Caco-2 (cell line): ENCODE data around the gene LRRC36. TPM values are rescaled to one million over a fixed set of nuclear protein-coding genes. Genes with fewer than 3 reads are reported as not detected.
A peak's percentile ranks its signal among the peaks of the same experiment; 100 is the strongest.

Source experiments
- Bru-seq: library from RNA; stranded (reverse); fragments of 400-500 nt; gene quantifications from one replicate; lab custom pipeline; 2021; lab: Mats Ljungman, UMichigan
- BruChase-seq, 2 experiments: library from RNA; stranded (reverse); fragments of 400-500 nt; gene quantifications; one replicate each; lab custom pipeline; 2021; lab: Mats Ljungman, UMichigan
- BruUV-seq: library from RNA; stranded (reverse); fragments of 400-500 nt; replicated peaks from 2 replicates; lab custom pipeline; 2021; lab: Mats Ljungman, UMichigan
- CTCF ChIA-PET: fragments of 300-600 bp; sonication (Branson Sonifier 250); formaldehyde crosslinking; loops from one replicate; lab custom pipeline; 2022; ENCODE audit warnings: antibody characterized with exemption; lab: Charles Lee
- POLR2A ChIA-PET: fragments of 300-600 bp; sonication (Branson Sonifier 250); formaldehyde crosslinking; loops from one replicate; lab custom pipeline; 2022; ENCODE audit warnings: antibody characterized with exemption; lab: Charles Lee
- DNase-seq, 2 experiments: peaks; one replicate each; pipeline versions ENCODE4 v3.0.0 to v3.0.0-alpha.2; 2020 to 2022
- H3K27me3 ChIP-seq: replicated peaks from 2 replicates; pipeline ENCODE4 v1.6.0; 2011; ENCODE audit warnings: low read length; ENCODE audit not compliant: control insufficient read depth, insufficient read depth
- H3K36me3 ChIP-seq: 2 replicates; pipeline ENCODE4 v1.5.1; 2011; ENCODE audit warnings: low read length; ENCODE audit not compliant: control insufficient read depth, insufficient read depth
- H3K4me1 ChIP-seq: fragments of 250-450 bp; sonication (Bioruptor Pico); 2 replicates; pipeline ENCODE4 v1.5.1; 2020; ENCODE audit warnings: mild to moderate bottlenecking
- H3K4me3 ChIP-seq: 2 replicates; pipeline ENCODE4 v1.5.1; 2011; ENCODE audit warnings: low read depth, mild to moderate bottlenecking, control low read depth, low read length
- H3K9me3 ChIP-seq: fragments of 250-450 bp; sonication (Bioruptor Pico); 2 replicates; pipeline ENCODE4 v1.5.1; 2020; ENCODE audit warnings: mild to moderate bottlenecking, moderate library complexity
- H3K27ac Mint-ChIP-seq: one replicate; pipeline ENCODE4 v1.8.0; 2022; ENCODE audit warnings: mixed read lengths; ENCODE audit not compliant: unreplicated experiment
- H3K27me3 Mint-ChIP-seq: one replicate; pipeline ENCODE4 v1.8.0; 2022; ENCODE audit warnings: mixed read lengths; ENCODE audit not compliant: insufficient read depth, unreplicated experiment
- H3K36me3 Mint-ChIP-seq: one replicate; pipeline ENCODE4 v1.8.0; 2022; ENCODE audit warnings: mild to moderate bottlenecking, mixed read lengths; ENCODE audit not compliant: insufficient read depth, unreplicated experiment
- H3K4me1 Mint-ChIP-seq: one replicate; pipeline ENCODE4 v1.8.0; 2022; ENCODE audit warnings: low read depth, mixed read lengths; ENCODE audit not compliant: unreplicated experiment
- H3K4me3 Mint-ChIP-seq: one replicate; pipeline ENCODE4 v1.8.0; 2022; ENCODE audit warnings: mild to moderate bottlenecking, moderate library complexity, mixed read lengths; ENCODE audit not compliant: unreplicated experiment
- H3K9me3 Mint-ChIP-seq: one replicate; pipeline ENCODE4 v1.8.0; 2022; ENCODE audit warnings: mixed read lengths; ENCODE audit not compliant: unreplicated experiment
- CTCF ChIP-seq, 2 experiments: fragments of 200-600 bp in 1 of 2; IDR thresholded peaks; 1 replicate in 1 of 2; 2 replicates in 1 of 2; pipeline versions ENCODE4 v1.5.1 to v1.8.0; 2011 to 2022; ENCODE audit warnings: antibody characterized with exemption in 1 of 2, control low read depth in 1 of 2, inconsistent platforms in 1 of 2, low read depth in 1 of 2, low read length in 1 of 2, mild to moderate bottlenecking in 1 of 2, moderate library complexity in 1 of 2; ENCODE audit not compliant: insufficient read depth in 1 of 2, severe bottlenecking in 1 of 2, unreplicated experiment in 1 of 2
- intact Hi-C: fragments of 100-400 bp; cut with micrococcal nuclease; formaldehyde crosslinking; loops from one replicate; pipeline ENCODE4 v1.10.0; 2022; ENCODE audit not compliant: unreplicated experiment
- long read RNA-seq: library from polyadenylated mRNA; stranded (forward); transcript quantifications from one replicate; pipeline ENCODE4 v2.0.0, GENCODE V29; 2022
- total RNA-seq: library from RNA; stranded (reverse); gene quantifications from 2 replicates; pipeline ENCODE4 v1.2.3, GENCODE V29; 2022

The LRRC36 gene
- 0.79 TPM in 1 of 2 replicates, not detected in the other for total RNA-seq
- percentile 19 among the genes with signal in this experiment for Bru-seq, nascent RNA
- BruChase-seq, experiment 1, labeled RNA remaining after a 2-hour chase = percentile 20 among the genes with signal in this experiment
- BruChase-seq, experiment 2, labeled RNA remaining after a 6-hour chase = percentile 19 among the genes with signal in this experiment
- long read RNA-seq = 0 reads

GRCh38 chr16:67326472-67327309 is at the start of gene LRRC36, which contains the start of gene KCTD19:
LRRC36 (plus strand) TSS chr16:67326815; CDS start chr16:67326863, 48 bp downstream.
KCTD19 (minus strand) TSS chr16:67326741; CDS start chr16:67326707, 34 bp downstream.
- POLR2A ChIA-PET = no interaction called here
- intact Hi-C loops = no loop called here
- Mint-ChIP-seq H3K4me3 (peak within 1 kb of the TSS; percentile 60), H3K36me3 (peaks cover 5% of the 10 kb centered on the region), H3K4me1 (peaks cover 13% of the 10 kb centered on the region), H3K27me3 (peaks cover 5% of the 10 kb centered on the region), H3K9me3 (peaks cover 10% of the 10 kb centered on the region), H3K27ac (no peak within 1 kb of the TSS)
- Histone ChIP-seq H3K9me3 (no peaks in the 10 kb centered on the region), H3K4me3 (peak within 1 kb of the TSS; percentile 35), H3K36me3 (no peaks in the 10 kb centered on the region), H3K27me3 (no peaks in the 10 kb centered on the region), H3K4me1 (peaks cover 22% of the 10 kb centered on the region)
- peak in 1 of 2 experiments; percentile 27 for TF ChIP-seq CTCF (IDR thresholded peaks at IDR 0.05; ENCODE audit: insufficient read depth in 1 of 2, low read depth in 1 of 2, low read length in 1 of 2, severe bottlenecking in 1 of 2, unreplicated experiment in 1 of 2)
- CTCF ChIA-PET = interaction anchor here (0.6 to 1.6 kb wide), 5 partner anchors 9 to 109 kb away, joined by 3 to 4 read pairs (median 3); no protein-coding TSS in a partner anchor
- BruUV-seq = no TSS peak
- DNase-seq = peak; percentile 62 to 72

GRCh38 chr16:67277294-67277998 is 49.2 kb upstream of the LRRC36 start:
- H3K4me3 Mint-ChIP-seq = peak overlapping the region; percentile 84
- Histone ChIP-seq H3K4me3 (no peak overlapping the region), H3K4me1 (peaks cover 20% of the 10 kb centered on the region), H3K36me3 (peaks cover 2% of the 10 kb centered on the region; the same call in 1 of the 2 replicates), H3K9me3 (no peaks in the 10 kb centered on the region), H3K27me3 (no peaks in the 10 kb centered on the region)
- TF ChIP-seq CTCF (IDR thresholded peaks at IDR 0.05; ENCODE audit: insufficient read depth in 1 of 2, low read depth in 1 of 2, low read length in 1 of 2, severe bottlenecking in 1 of 2, unreplicated experiment in 1 of 2) = no peak
- POLR2A ChIA-PET = no interaction called here
- no peaks in the 10 kb centered on the region for H3K36me3 Mint-ChIP-seq
- CTCF ChIA-PET = interaction anchor here (1.1 to 1.2 kb wide), 2 partner anchors 17 to 31 kb away, joined by 6 to 11 read pairs; no protein-coding TSS in a partner anchor
- no TSS peak for BruUV-seq
- no peak overlapping the region for H3K27ac Mint-ChIP-seq
- no peaks in the 10 kb centered on the region for H3K27me3 Mint-ChIP-seq
- H3K9me3 Mint-ChIP-seq = no peaks in the 10 kb centered on the region
- H3K4me1 Mint-ChIP-seq = no peaks in the 10 kb centered on the region
- DNase-seq = no peak
- intact Hi-C loops = loop anchor here (5.0 kb wide), 1 partner anchor 170 kb away; no protein-coding TSS in a partner anchor
